Activated T-cell treated with anti-CD3 and anti-CD28 coated beads for 1 hour (primary cell): ENCODE data around the gene ARMC3.

ENCODE experiments used
- DNase-seq: peaks from one replicate; pipeline ENCODE4 v3.0.0-alpha.2; 2020; ENCODE audit warnings: low read depth

The ARMC3 gene

GRCh38 chr10:22931948-22932347 lies 4.1 kb downstream of the ARMC3 start:
- no peak for DNase-seq

GRCh38 chr10:22932626-22933370 lies 4.9 kb downstream of the ARMC3 start:
- DNase-seq, result no peak

- no peak for DNase-seq
Observed at GRCh38 chr10:22934726-22935125, 6.9 kb downstream of the ARMC3 start.

- no peak for DNase-seq
Observed at GRCh38 chr10:22942437-22942836, 14.6 kb downstream of the ARMC3 start.

- no peak for DNase-seq
Observed at GRCh38 chr10:22945934-22946673, 18.3 kb downstream of the ARMC3 start.

- no peak for DNase-seq
Observed at GRCh38 chr10:22954970-22955369, 27.1 kb downstream of the ARMC3 start.

- DNase-seq, result no peak
Observed at GRCh38 chr10:22958338-22958737, 30.5 kb downstream of the ARMC3 start.

GRCh38 chr10:22959292-22959691 lies 31.4 kb downstream of the ARMC3 start:
- no peak for DNase-seq

GRCh38 chr10:22959950-22960349 lies 32.1 kb downstream of the ARMC3 start:
- no peak for DNase-seq

- DNase-seq, result no peak
Observed at GRCh38 chr10:22962817-22963216, 35.0 kb downstream of the ARMC3 start.

GRCh38 chr10:22969704-22970103 lies 41.9 kb downstream of the ARMC3 start:
- no peak for DNase-seq

GRCh38 chr10:22976534-22976933 lies 48.7 kb downstream of the ARMC3 start:
- no peak for DNase-seq

- no peak for DNase-seq
Observed at GRCh38 chr10:22977751-22978150, 49.9 kb downstream of the ARMC3 start.

- DNase-seq, result no peak
Observed at GRCh38 chr10:22978287-22978686, 50.4 kb downstream of the ARMC3 start.

- DNase-seq, result no peak
Observed at GRCh38 chr10:22978918-22979317, 51.1 kb downstream of the ARMC3 start.

GRCh38 chr10:22980822-22981221 lies 53.0 kb downstream of the ARMC3 start:
- DNase-seq, result no peak

GRCh38 chr10:22984066-22984465 lies 56.2 kb downstream of the ARMC3 start:
- no peak for DNase-seq

GRCh38 chr10:22986771-22987542 lies 59.1 kb downstream of the ARMC3 start:
- no peak for DNase-seq

- peak; percentile 63 for DNase-seq
Observed at GRCh38 chr10:22988581-22989360, 60.9 kb downstream of the ARMC3 start.

GRCh38 chr10:22990443-22990842 lies 62.6 kb downstream of the ARMC3 start:
- DNase-seq, result no peak

GRCh38 chr10:22992075-22992474 lies 64.2 kb downstream of the ARMC3 start:
- no peak for DNase-seq

GRCh38 chr10:22992621-22993020 lies 64.8 kb downstream of the ARMC3 start:
- DNase-seq, result no peak
